Aorta (tissue), 5 donors: ENCODE data around the gene COL1A1. TPM values are rescaled to one million over a fixed set of nuclear protein-coding genes. Genes with fewer than 3 reads are reported as not detected.

Source experiments
- ATAC-seq: fragments of 200-7000 bp; cut with Tn5 transposase; one replicate; pipeline ENCODE4 v1.9.1; 2022; ENCODE audit warnings: moderate library complexity; ENCODE audit not compliant: low FRiP score
- DNase-seq, 2 donors: peaks; one replicate each; pipeline ENCODE4 v3.0.0-alpha.2; 2020
- H3K27ac ChIP-seq, 2 donors: one replicate each; pipeline ENCODE4 v1.5.1; 2013; ENCODE audit warnings: low read length in 2 of 2, mild to moderate bottlenecking in 2 of 2, moderate library complexity in 2 of 2, control low read depth in 1 of 2, inconsistent platforms in 1 of 2, low read depth in 1 of 2
- H3K27me3 ChIP-seq, 2 donors: one replicate each; pipeline ENCODE4 v1.6.1; 2013; ENCODE audit warnings: control low read depth in 1 of 2, low read length in 1 of 2, mild to moderate bottlenecking in 1 of 2, moderate library complexity in 1 of 2; ENCODE audit not compliant: insufficient read depth in 2 of 2, control insufficient read depth in 1 of 2
- H3K36me3 ChIP-seq, 2 donors: one replicate each; pipeline ENCODE4 v1.6.1; 2013; ENCODE audit warnings: control low read depth in 1 of 2, low read length in 1 of 2, mild to moderate bottlenecking in 1 of 2; ENCODE audit not compliant: insufficient read depth in 2 of 2, control insufficient read depth in 1 of 2
- H3K4me1 ChIP-seq, 2 donors: one replicate each; pipeline ENCODE4 v1.6.1; 2013; ENCODE audit warnings: low read length in 2 of 2, control low read depth in 1 of 2, mild to moderate bottlenecking in 1 of 2, moderate library complexity in 1 of 2; ENCODE audit not compliant: insufficient read depth in 2 of 2, control insufficient read depth in 1 of 2
- H3K4me3 ChIP-seq, 2 donors: one replicate each; pipeline ENCODE4 v1.5.1; 2013; ENCODE audit warnings: low read length in 2 of 2, control low read depth in 1 of 2, mild to moderate bottlenecking in 1 of 2
- H3K9me3 ChIP-seq: one replicate; pipeline ENCODE4 v1.6.1; 2013; ENCODE audit warnings: mild to moderate bottlenecking, low read length; ENCODE audit not compliant: control insufficient read depth
- WGBS, 2 donors: extraction: QIAGEN DNeasy Blood & Tissue Kit; methylation state at CpG; one replicate each; pipeline ENCODE4 v1.1.7; 2013; 5-methylcytosine and 5-hydroxymethylcytosine counted together
- intact Hi-C, 2 donors: fragments of 100-400 bp; cut with DNase I; formaldehyde crosslinking; loops; one replicate each; pipeline versions ENCODE4 v1.14.2 to v1.15.0; 2022
- polyA plus RNA-seq, 2 donors: library from polyadenylated mRNA; stranded (reverse); fragments of 200-250 nt; gene quantifications; one replicate each; pipeline ENCODE4 v1.2.3, GENCODE V29; 2013
- total RNA-seq, 2 donors: library from RNA; stranded (reverse); fragmentation: NEBNext Ultra II Directional; extraction: Animal tissue kit (Norgen Biotek cat#: 25700); gene quantifications; one replicate each; pipeline ENCODE4 v1.2.1, GENCODE V29; 2021
- donor health status: healthy with polysubstance abuse.
- donor health status: Bipolar disorder and iron deficiency.
- donor health status: DM: no; HTN: no; CAD: no.
- donor health status: DM: no; HTN: no; CAD: no.
- donor health status: DM: yes; HTN: yes; CAD: no.

COL1A1 gene
- total and polyA plus RNA-seq, 4 donors: 70.2 to 948 (median 396) TPM

GRCh38 chr17:50199211-50199802 lies 2.1 kb downstream of the COL1A1 start:
- no peaks in the 10 kb centered on the region for H3K4me1 ChIP-seq
- peaks cover 7 to 10% of the 10 kb centered on the region in 2 donors for H3K36me3 ChIP-seq
- DNase-seq (peak; percentile 54 to 76), ATAC-seq (no peak)
- 6 to 7% methylated on average over 28 to 41 of the region's 41 CpGs for WGBS, 2 donors
- peak overlapping the region; percentile 34 to 65 for H3K4me3 ChIP-seq
- intact Hi-C loops: loop anchor here in 1 of 2 donors (5.0 to 10.0 kb wide), 2 partner anchors 55 to 87 kb away; no protein-coding TSS in a partner anchor
- no peaks in the 10 kb centered on the region for H3K27me3 ChIP-seq
- H3K27ac ChIP-seq: peak overlapping the region in 1 of 2 donors; percentile 85
- no peaks in the 10 kb centered on the region for H3K9me3 ChIP-seq

GRCh38 chr17:50198026-50198669 lies 3.3 kb downstream of the COL1A1 start:
- intact Hi-C loops: loop anchor here in 1 of 2 donors (1.0 to 10.0 kb wide), 3 partner anchors 29 to 86 kb away; no protein-coding TSS in a partner anchor
- Histone ChIP-seq H3K27me3 (no peaks in the 10 kb centered on the region), H3K4me1 (no peaks in the 10 kb centered on the region), H3K9me3 (no peaks in the 10 kb centered on the region), H3K27ac (peak overlapping the region in 1 of 2 donors; percentile 14), H3K36me3 (peaks cover 7 to 10% of the 10 kb centered on the region in 2 donors), H3K4me3 (no peak overlapping the region)
- no peak for ATAC-seq
- 6 to 8% methylated on average over 7 of the region's 7 CpGs for WGBS, 2 donors
- DNase-seq: peak; percentile 68 to 80

GRCh38 chr17:50196826-50197225 lies 4.6 kb downstream of the COL1A1 start:
- ATAC-seq: no peak
- H3K27ac ChIP-seq: peak overlapping the region; percentile 38 to 54
- no peak overlapping the region for H3K4me3 ChIP-seq
- 27 to 30% methylated on average over 6 of the region's 6 CpGs for WGBS, 2 donors
- no peaks in the 10 kb centered on the region for H3K4me1 ChIP-seq
- intact Hi-C loops: loop anchor here in 1 of 2 donors (5.0 to 10.0 kb wide), 2 partner anchors 52 to 85 kb away; no protein-coding TSS in a partner anchor
- H3K9me3 ChIP-seq: no peaks in the 10 kb centered on the region
- no peaks in the 10 kb centered on the region for H3K27me3 ChIP-seq
- DNase-seq: peak; percentile 46 to 61
- peaks cover 10% of the 10 kb centered on the region in 2 donors for H3K36me3 ChIP-seq

- Histone ChIP-seq H3K4me3 (no peak overlapping the region), H3K27ac (peak overlapping the region; percentile 38 to 54), H3K27me3 (no peaks in the 10 kb centered on the region), H3K4me1 (no peaks in the 10 kb centered on the region), H3K9me3 (no peaks in the 10 kb centered on the region), H3K36me3 (peaks cover 10% of the 10 kb centered on the region in 2 donors)
- 54 to 57% methylated on average over 5 of the region's 5 CpGs for WGBS, 2 donors
- intact Hi-C loops: loop anchor here in 1 of 2 donors (5.0 to 10.0 kb wide), 2 partner anchors 51 to 84 kb away; no protein-coding TSS in a partner anchor
- ATAC-seq (no peak), DNase-seq (peak; percentile 41 to 65)
These were observed 5.4 kb downstream of the COL1A1 start for GRCh38 chr17:50196036-50196435.

GRCh38 chr17:50194934-50195865 lies 6.2 kb downstream of the COL1A1 start:
- WGBS, 2 donors: 51 to 59% methylated on average over 17 of the region's 17 CpGs
- H3K36me3 ChIP-seq: peaks cover 10% of the 10 kb centered on the region in 2 donors
- H3K27ac ChIP-seq: peak overlapping the region in 1 of 2 donors; percentile 37
- H3K4me1 ChIP-seq: no peaks in the 10 kb centered on the region
- ATAC-seq (no peak), DNase-seq (peak; percentile 49 to 73)
- H3K27me3 ChIP-seq: no peaks in the 10 kb centered on the region
- H3K9me3 ChIP-seq: no peaks in the 10 kb centered on the region
- no peak overlapping the region for H3K4me3 ChIP-seq
- intact Hi-C loops: loop anchor here in 1 of 2 donors (5.0 to 10.0 kb wide), 2 partner anchors 50 to 83 kb away; no protein-coding TSS in a partner anchor

GRCh38 chr17:50194140-50194933 lies 7.1 kb downstream of the COL1A1 start:
- H3K4me3 ChIP-seq: no peak overlapping the region
- H3K27ac ChIP-seq: peak overlapping the region in 1 of 2 donors; percentile 37
- intact Hi-C loops: loop anchor here in 1 of 2 donors (10.0 kb wide), 1 partner anchor 50 kb away; no protein-coding TSS in a partner anchor
- H3K27me3 ChIP-seq: no peaks in the 10 kb centered on the region
- WGBS, 2 donors: 57 to 60% methylated on average over 24 to 25 of the region's 25 CpGs
- H3K36me3 ChIP-seq: peaks cover 10 to 12% of the 10 kb centered on the region in 2 donors
- no peaks in the 10 kb centered on the region for H3K9me3 ChIP-seq
- peak; percentile 44 to 64 for DNase-seq
- ATAC-seq: no peak
- H3K4me1 ChIP-seq: no peaks in the 10 kb centered on the region

- Histone ChIP-seq H3K4me1 (no peaks in the 10 kb centered on the region), H3K27ac (no peak overlapping the region), H3K4me3 (no peak overlapping the region), H3K9me3 (no peaks in the 10 kb centered on the region), H3K36me3 (peaks cover 10 to 12% of the 10 kb centered on the region in 2 donors), H3K27me3 (no peaks in the 10 kb centered on the region)
- DNase-seq (no peak), ATAC-seq (no peak)
- intact Hi-C loops: loop anchor here in 1 of 2 donors (10.0 kb wide), 1 partner anchor 48 kb away; no protein-coding TSS in a partner anchor
- WGBS, 2 donors: 74 to 76% methylated on average over 16 of the region's 16 CpGs
These were observed 8.7 kb downstream of the COL1A1 start for GRCh38 chr17:50192618-50193291.
